Cardiac fibroblast (primary cell): ENCODE data around the gene PCSK7.
"Not testable (repeated sequence)": the region's sequence is repeated elsewhere in the genome, so short reads cannot be mapped to it uniquely, and the experiment has no call there.

ENCODE experiments used
- DNase-seq, 2 donors: peaks; one replicate each; pipeline versions ENCODE4 v3.0.0 to v3.0.0-alpha.2; 2010; ENCODE audit warnings: low read depth in 2 of 2
- H3K4me3 ChIP-seq, 2 donors: replicated peaks in 1 of 2; 1 replicate in 1 of 2; 2 replicates in 1 of 2; pipeline ENCODE4 v1.5.1; 2011; ENCODE audit warnings: low read depth in 2 of 2, low read length in 2 of 2, mild to moderate bottlenecking in 2 of 2, moderate library complexity in 1 of 2
- CTCF ChIP-seq: IDR thresholded peaks from one replicate; pipeline ENCODE4 v1.5.1; 2011; ENCODE audit warnings: low read depth, mild to moderate bottlenecking, low read length, inconsistent platforms

Gene PCSK7

GRCh38 chr11:117269856-117270255 is 38.0 kb upstream of the PCSK7 start:
- H3K4me3 ChIP-seq = no peak overlapping the region
- no peak for DNase-seq
- TF ChIP-seq CTCF = no peak

- H3K4me3 ChIP-seq = no peak overlapping the region
- no peak for DNase-seq
- no peak for TF ChIP-seq CTCF
Observed at GRCh38 chr11:117265745-117266144, 33.9 kb upstream of the PCSK7 start.

GRCh38 chr11:117264624-117265323 is 32.9 kb upstream of the PCSK7 start:
- not testable (repeated sequence) for DNase-seq, H3K4me3 ChIP-seq

GRCh38 chr11:117259417-117259816 is 27.5 kb upstream of the PCSK7 start:
- TF ChIP-seq CTCF = no peak
- DNase-seq = peak; percentile 57 to 75
- no peak overlapping the region for H3K4me3 ChIP-seq

- TF ChIP-seq CTCF = no peak
- DNase-seq = no peak
- no peak overlapping the region for H3K4me3 ChIP-seq
Observed at GRCh38 chr11:117258576-117258975, 26.7 kb upstream of the PCSK7 start.

GRCh38 chr11:117256573-117256972 is 24.7 kb upstream of the PCSK7 start:
- peak in 1 of 2 donors; percentile 75 for DNase-seq
- TF ChIP-seq CTCF = no peak

GRCh38 chr11:117255966-117256365 is 24.1 kb upstream of the PCSK7 start:
- TF ChIP-seq CTCF = no peak
- DNase-seq = no peak

More at GRCh38 chr11:117256573-117256972, 24.7 kb upstream of the PCSK7 start:
- H3K4me3 ChIP-seq = no peak overlapping the region

More at GRCh38 chr11:117255966-117256365, 24.1 kb upstream of the PCSK7 start:
- no peak overlapping the region for H3K4me3 ChIP-seq
